SK-N-MC (cell line): ENCODE measurements around the gene ZNF277.

Source experiments
- DNase-seq: peaks from one replicate; pipeline ENCODE4 v3.0.0-alpha.2; 2011; ENCODE audit warnings: low read depth, low spot score
- H3K27ac ChIP-seq: fragments of 200-600 bp; sonication (generic); 2 replicates; pipeline ENCODE4 v1.5.1; 2016; ENCODE audit warnings: mixed run types
- H3K36me3 ChIP-seq: fragments of 200-600 bp; sonication (generic); 2 replicates; pipeline ENCODE4 v1.6.1; 2017; ENCODE audit warnings: antibody characterized with exemption, low read length, mixed read lengths; ENCODE audit not compliant: insufficient read depth
- H3K4me3 ChIP-seq: fragments of 200-600 bp; sonication (generic); 2 replicates; pipeline ENCODE4 v1.5.1; 2016
- H3K9ac ChIP-seq: fragments of 200-600 bp; sonication (generic); 2 replicates; pipeline ENCODE4 v1.8.0; 2017; ENCODE audit warnings: mixed run types, mixed read lengths; ENCODE audit not compliant: insufficient read length
- H3K9me3 ChIP-seq: fragments of 200-600 bp; sonication (generic); 2 replicates; pipeline ENCODE4 v1.6.1; 2017; ENCODE audit warnings: low read depth, mild to moderate bottlenecking, antibody characterized with exemption, low read length, moderate library complexity, mixed read lengths
- EZH2 ChIP-seq: fragments of 200-600 bp; sonication (generic); IDR thresholded peaks from one replicate; pipeline ENCODE4 v1.6.1; 2017; ENCODE audit warnings: antibody characterized with exemption
- FOXP2 ChIP-seq: optimal IDR thresholded peaks from 2 replicates; pipeline ENCODE3; 2011; ENCODE audit warnings: mild to moderate bottlenecking, moderate library complexity; ENCODE audit not compliant: insufficient read depth; ENCODE audit errors: extremely low read length, control extremely low read depth
- POLR2AphosphoS5 ChIP-seq: IDR thresholded peaks from 2 replicates; pipeline ENCODE4 v1.6.1; 2012; ENCODE audit warnings: mild to moderate bottlenecking, low read depth, low read length, borderline replicate concordance

ZNF277 gene

GRCh38 chr7:112362731-112363131, 156.2 kb downstream of the ZNF277 start:
- no peak for DNase-seq
- Histone ChIP-seq H3K27ac (no peak overlapping the region), H3K9me3 (no peaks in the 10 kb centered on the region)

GRCh38 chr7:112364388-112364787, 157.9 kb downstream of the ZNF277 start:
- Histone ChIP-seq H3K27ac (no peak overlapping the region), H3K36me3 (no peaks in the 10 kb centered on the region), H3K9me3 (no peaks in the 10 kb centered on the region), H3K4me3 (no peak overlapping the region), H3K9ac (no peak overlapping the region)
- TF ChIP-seq POLR2AphosphoS5 (no peak), EZH2 (no peak), FOXP2 (no peak)
- no peak for DNase-seq

More at GRCh38 chr7:112362731-112363131, 156.2 kb downstream of the ZNF277 start:
- TF ChIP-seq POLR2AphosphoS5: no peak
- TF ChIP-seq FOXP2: no peak
- TF ChIP-seq EZH2: no peak
- H3K4me3 ChIP-seq: no peak overlapping the region
- H3K36me3 ChIP-seq: no peaks in the 10 kb centered on the region
- H3K9ac ChIP-seq: no peak overlapping the region

GRCh38 chr7:112365551-112365950, 159.1 kb downstream of the ZNF277 start:
- TF ChIP-seq FOXP2 (no peak), EZH2 (no peak), POLR2AphosphoS5 (no peak)
- DNase-seq: no peak
- Histone ChIP-seq H3K27ac (no peak overlapping the region), H3K9me3 (no peaks in the 10 kb centered on the region), H3K4me3 (no peak overlapping the region), H3K36me3 (no peaks in the 10 kb centered on the region), H3K9ac (no peak overlapping the region)

GRCh38 chr7:112366886-112367285, 160.4 kb downstream of the ZNF277 start:
- no peaks in the 10 kb centered on the region for H3K9me3 ChIP-seq
- H3K4me3 ChIP-seq: no peak overlapping the region
- no peak for DNase-seq
- H3K27ac ChIP-seq: no peak overlapping the region
- TF ChIP-seq EZH2: no peak
- TF ChIP-seq FOXP2: no peak
- TF ChIP-seq POLR2AphosphoS5: no peak
- no peak overlapping the region for H3K9ac ChIP-seq
- no peaks in the 10 kb centered on the region for H3K36me3 ChIP-seq

- DNase-seq: no peak
- H3K27ac ChIP-seq: no peak overlapping the region
- no peak overlapping the region for H3K4me3 ChIP-seq
- TF ChIP-seq POLR2AphosphoS5 (no peak), FOXP2 (no peak), EZH2 (no peak)
- H3K9me3 ChIP-seq: no peaks in the 10 kb centered on the region
- no peak overlapping the region for H3K9ac ChIP-seq
- H3K36me3 ChIP-seq: no peaks in the 10 kb centered on the region
Observed at GRCh38 chr7:112370436-112370835, 163.9 kb downstream of the ZNF277 start.

GRCh38 chr7:112371701-112372100, 165.2 kb downstream of the ZNF277 start:
- Histone ChIP-seq H3K36me3 (no peaks in the 10 kb centered on the region), H3K27ac (no peak overlapping the region), H3K9me3 (no peaks in the 10 kb centered on the region), H3K9ac (no peak overlapping the region), H3K4me3 (no peak overlapping the region)
- no peak for DNase-seq
- TF ChIP-seq FOXP2 (no peak), EZH2 (no peak), POLR2AphosphoS5 (no peak)

GRCh38 chr7:112372101-112372500, 165.6 kb downstream of the ZNF277 start:
- H3K36me3 ChIP-seq: no peaks in the 10 kb centered on the region

GRCh38 chr7:112377593-112377992, 171.1 kb downstream of the ZNF277 start:
- DNase-seq: no peak
- TF ChIP-seq POLR2AphosphoS5: no peak
- no peak for TF ChIP-seq EZH2
- no peak for TF ChIP-seq FOXP2
- no peaks in the 10 kb centered on the region for H3K36me3 ChIP-seq
- H3K27ac ChIP-seq: no peak overlapping the region
- no peak overlapping the region for H3K4me3 ChIP-seq
- H3K9ac ChIP-seq: no peak overlapping the region
- no peaks in the 10 kb centered on the region for H3K9me3 ChIP-seq

More at GRCh38 chr7:112372101-112372500, 165.6 kb downstream of the ZNF277 start:
- TF ChIP-seq EZH2: no peak
- no peak for TF ChIP-seq FOXP2
- no peak for TF ChIP-seq POLR2AphosphoS5
- Histone ChIP-seq H3K9me3 (no peaks in the 10 kb centered on the region), H3K27ac (no peak overlapping the region), H3K9ac (no peak overlapping the region), H3K4me3 (no peak overlapping the region)
- no peak for DNase-seq
